Activated CD4-positive, alpha-beta T cell treated with anti-CD3 and anti-CD28 coated beads, Interleukin-2, amount 50 U/mL, for 48 hours (primary cell): ENCODE data around the gene BCORL1.
A peak's percentile ranks its signal among the peaks of the same experiment; 100 is the strongest.

ENCODE experiments used
- DNase-seq, 2 experiments: peaks; one replicate each; pipeline ENCODE4 v3.0.0-alpha.2; 2020

Gene BCORL1

GRCh38 chrX:129982300-129983251 is at the start of gene BCORL1:
Gene BCORL1, plus strand, starts transcription at chrX:129982635. Its CDS starts 22,597 bp downstream, at chrX:130005232.
- peak; percentile 83 to 85 for DNase-seq

GRCh38 chrX:129932821-129933321 is 49.6 kb upstream of the BCORL1 start:
- peak; percentile 7 to 13 for DNase-seq

GRCh38 chrX:129933700-129934099 is 48.7 kb upstream of the BCORL1 start:
- no peak for DNase-seq

GRCh38 chrX:129934461-129934860 is 48.0 kb upstream of the BCORL1 start:
- DNase-seq: no peak

GRCh38 chrX:129934952-129935351 is 47.5 kb upstream of the BCORL1 start:
- DNase-seq: no peak

GRCh38 chrX:129938081-129938480 is 44.4 kb upstream of the BCORL1 start:
- DNase-seq: no peak

GRCh38 chrX:129939986-129940385 is 42.4 kb upstream of the BCORL1 start:
- DNase-seq: no peak

- DNase-seq: no peak
Measured at GRCh38 chrX:129940721-129941120, 41.7 kb upstream of the BCORL1 start.

GRCh38 chrX:129945131-129945530 is 37.3 kb upstream of the BCORL1 start:
- DNase-seq: no peak

- no peak for DNase-seq
Measured at GRCh38 chrX:129953334-129953648, 29.1 kb upstream of the BCORL1 start.

- DNase-seq: no peak
Measured at GRCh38 chrX:129953881-129954280, 28.6 kb upstream of the BCORL1 start.

GRCh38 chrX:129954804-129955203 is 27.6 kb upstream of the BCORL1 start:
- DNase-seq: no peak

- DNase-seq: no peak
Measured at GRCh38 chrX:129955682-129956081, 26.8 kb upstream of the BCORL1 start.

GRCh38 chrX:129956145-129956544 is 26.3 kb upstream of the BCORL1 start:
- no peak for DNase-seq

- DNase-seq: no peak
Measured at GRCh38 chrX:129956765-129957164, 25.7 kb upstream of the BCORL1 start.

- DNase-seq: peak; percentile 55 to 66
Measured at GRCh38 chrX:129957241-129958082, 25.0 kb upstream of the BCORL1 start.

- DNase-seq: no peak
Measured at GRCh38 chrX:129958083-129958465, 24.4 kb upstream of the BCORL1 start.

GRCh38 chrX:129958814-129959492 is 23.5 kb upstream of the BCORL1 start:
- no peak for DNase-seq

- no peak for DNase-seq
Measured at GRCh38 chrX:129959493-129959832, 23.0 kb upstream of the BCORL1 start.

GRCh38 chrX:129961180-129962083 is 21.0 kb upstream of the BCORL1 start:
- peak; percentile 73 to 77 for DNase-seq

GRCh38 chrX:129963729-129964128 is 18.7 kb upstream of the BCORL1 start:
- DNase-seq: no peak

- DNase-seq: no peak
Measured at GRCh38 chrX:129965166-129965565, 17.3 kb upstream of the BCORL1 start.
